Neural cell (in vitro differentiated cells): Measurements from ENCODE around the gene CGNL1.

Experiments used
- EP300 ChIP-seq: fragments of 450-650 bp; conservative IDR thresholded peaks from 2 replicates; pipeline ENCODE4 v1.6.1; 2014; ENCODE audit warnings: antibody characterized with exemption, mild to moderate bottlenecking, moderate library complexity; ENCODE audit not compliant: poor library complexity, severe bottlenecking
- EZH2 ChIP-seq: fragments of 200-600, 300-800 bp; shearing (Covaris generic), sonication (generic); IDR thresholded peaks from 2 replicates; pipeline ENCODE4 v1.6.1; 2014; ENCODE audit warnings: antibody characterized with exemption, low read length, borderline replicate concordance, mild to moderate bottlenecking; ENCODE audit not compliant: insufficient read depth, poor library complexity, severe bottlenecking
- POLR2AphosphoS5 ChIP-seq: IDR thresholded peaks from 2 replicates; pipeline ENCODE4 v1.6.1; 2012
- REST ChIP-seq: IDR thresholded peaks from 2 replicates; pipeline ENCODE4 v1.6.1; 2012; ENCODE audit warnings: borderline replicate concordance
- SMC3 ChIP-seq: fragments of 450-650 bp; conservative IDR thresholded peaks from 2 replicates; pipeline ENCODE4 v1.6.1; 2014; ENCODE audit warnings: antibody characterized with exemption, mild to moderate bottlenecking, moderate library complexity; ENCODE audit not compliant: poor library complexity
- TF ChIP-seq, protein P1 (sequence below): fragments of 450-650 bp; IDR thresholded peaks from 2 replicates; pipeline ENCODE4 v1.5.1; 2014; ENCODE audit warnings: antibody characterized with exemption, mild to moderate bottlenecking, moderate library complexity; ENCODE audit not compliant: poor library complexity, severe bottlenecking

- TF ChIP-seq, protein P1, sequence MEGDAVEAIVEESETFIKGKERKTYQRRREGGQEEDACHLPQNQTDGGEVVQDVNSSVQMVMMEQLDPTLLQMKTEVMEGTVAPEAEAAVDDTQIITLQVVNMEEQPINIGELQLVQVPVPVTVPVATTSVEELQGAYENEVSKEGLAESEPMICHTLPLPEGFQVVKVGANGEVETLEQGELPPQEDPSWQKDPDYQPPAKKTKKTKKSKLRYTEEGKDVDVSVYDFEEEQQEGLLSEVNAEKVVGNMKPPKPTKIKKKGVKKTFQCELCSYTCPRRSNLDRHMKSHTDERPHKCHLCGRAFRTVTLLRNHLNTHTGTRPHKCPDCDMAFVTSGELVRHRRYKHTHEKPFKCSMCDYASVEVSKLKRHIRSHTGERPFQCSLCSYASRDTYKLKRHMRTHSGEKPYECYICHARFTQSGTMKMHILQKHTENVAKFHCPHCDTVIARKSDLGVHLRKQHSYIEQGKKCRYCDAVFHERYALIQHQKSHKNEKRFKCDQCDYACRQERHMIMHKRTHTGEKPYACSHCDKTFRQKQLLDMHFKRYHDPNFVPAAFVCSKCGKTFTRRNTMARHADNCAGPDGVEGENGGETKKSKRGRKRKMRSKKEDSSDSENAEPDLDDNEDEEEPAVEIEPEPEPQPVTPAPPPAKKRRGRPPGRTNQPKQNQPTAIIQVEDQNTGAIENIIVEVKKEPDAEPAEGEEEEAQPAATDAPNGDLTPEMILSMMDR: no peak
- TF ChIP-seq EZH2 (no peak), REST (no peak), SMC3 (no peak), EP300 (no peak), POLR2AphosphoS5 (no peak)
Measured at GRCh38 chr15:57528940-57529565, 152.7 kb downstream of the CGNL1 start.
